NCI-H524 treated with DMSO at 0.1 percent for 48 hours (cell line): ENCODE measurements around the gene PREB.

Experiments
- DNase-seq: peaks from one replicate; lab custom pipeline; 2025; lab: John Stamatoyannopoulos, UW

Gene PREB

DNA sequence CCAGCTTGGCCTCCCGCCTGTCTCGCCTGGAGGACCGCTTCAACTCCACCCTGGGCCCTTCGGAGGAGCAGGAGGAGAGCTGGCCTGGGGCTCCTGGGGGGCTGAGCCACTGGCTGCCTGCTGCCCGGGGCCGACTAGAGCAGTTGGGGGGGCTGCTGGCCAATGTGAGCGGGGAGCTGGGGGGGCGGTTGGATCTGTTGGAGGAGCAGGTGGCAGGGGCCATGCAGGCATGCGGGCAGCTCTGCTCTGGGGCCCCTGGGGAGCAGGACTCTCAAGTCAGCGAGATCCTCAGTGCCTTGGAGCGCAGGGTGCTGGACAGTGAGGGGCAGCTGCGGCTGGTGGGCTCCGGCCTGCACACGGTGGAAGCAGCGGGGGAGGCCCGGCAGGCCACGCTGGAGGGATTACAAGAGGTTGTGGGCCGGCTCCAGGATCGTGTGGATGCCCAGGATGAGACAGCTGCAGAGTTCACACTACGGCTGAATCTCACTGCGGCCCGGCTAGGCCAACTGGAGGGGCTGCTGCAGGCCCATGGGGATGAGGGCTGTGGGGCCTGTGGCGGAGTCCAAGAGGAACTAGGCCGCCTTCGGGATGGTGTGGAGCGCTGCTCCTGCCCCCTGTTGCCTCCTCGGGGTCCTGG lies 51.5 kb downstream of the PREB start:
- no peak for DNase-seq

GRCh38 chr2:27081984-27082772 lies 52.3 kb downstream of the PREB start:
- DNase-seq = no peak
